HCEC 1CT (cell line): ENCODE measurements around the gene HDAC9.

Source experiments
- DNase-seq: peaks from one replicate; pipeline ENCODE4 v3.0.0-alpha.2; 2017

HDAC9 gene

DNA sequence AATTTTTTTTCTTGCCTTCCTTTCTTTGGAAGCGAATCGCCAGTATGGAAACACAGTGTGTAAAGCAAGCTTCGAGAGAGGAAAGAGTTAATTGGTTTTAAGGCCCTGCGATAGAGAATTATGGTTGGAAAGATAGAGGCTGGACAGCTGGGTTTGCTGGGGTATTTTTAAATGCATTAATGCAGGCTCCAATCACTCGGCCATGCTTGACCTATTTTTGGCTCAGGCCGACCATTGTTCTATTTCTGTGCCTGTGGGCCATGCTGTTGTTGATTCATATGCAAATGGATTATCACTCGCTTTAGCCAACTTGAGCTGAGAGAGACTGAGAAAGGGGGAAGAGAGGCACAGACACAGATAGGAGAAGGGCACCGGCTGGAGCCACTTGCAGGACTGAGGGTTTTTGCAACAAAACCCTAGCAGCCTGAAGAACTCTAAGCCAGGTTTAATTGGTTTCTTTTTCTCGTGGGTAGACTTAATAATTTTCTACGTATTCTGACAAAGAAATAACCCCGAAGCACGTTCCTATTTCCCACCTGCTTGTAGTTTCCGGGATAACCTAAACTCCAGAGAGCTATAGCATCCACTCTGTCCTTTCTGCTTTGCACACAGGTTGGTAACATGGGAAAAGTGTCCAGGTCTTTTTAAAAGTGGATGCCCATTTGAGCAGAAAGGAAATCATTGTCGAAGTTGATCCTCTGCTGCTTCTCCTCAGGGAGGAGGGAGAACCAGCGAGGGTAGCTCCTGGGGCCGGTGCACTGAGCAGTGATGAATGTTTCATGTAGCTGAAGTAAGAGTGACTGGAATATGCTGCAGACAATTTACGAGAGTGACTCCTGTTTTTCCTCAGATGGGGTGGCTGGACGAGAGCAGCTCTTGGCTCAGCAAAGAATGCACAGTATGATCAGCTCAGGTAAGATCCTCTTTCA, at the start of gene HDAC9:
Gene HDAC9, plus strand, starts transcription at position 338 of the 929 bp plus-strand sequence. Its CDS starts 554 bp downstream, at position 892.
- peak; percentile 48 for DNase-seq

DNA sequence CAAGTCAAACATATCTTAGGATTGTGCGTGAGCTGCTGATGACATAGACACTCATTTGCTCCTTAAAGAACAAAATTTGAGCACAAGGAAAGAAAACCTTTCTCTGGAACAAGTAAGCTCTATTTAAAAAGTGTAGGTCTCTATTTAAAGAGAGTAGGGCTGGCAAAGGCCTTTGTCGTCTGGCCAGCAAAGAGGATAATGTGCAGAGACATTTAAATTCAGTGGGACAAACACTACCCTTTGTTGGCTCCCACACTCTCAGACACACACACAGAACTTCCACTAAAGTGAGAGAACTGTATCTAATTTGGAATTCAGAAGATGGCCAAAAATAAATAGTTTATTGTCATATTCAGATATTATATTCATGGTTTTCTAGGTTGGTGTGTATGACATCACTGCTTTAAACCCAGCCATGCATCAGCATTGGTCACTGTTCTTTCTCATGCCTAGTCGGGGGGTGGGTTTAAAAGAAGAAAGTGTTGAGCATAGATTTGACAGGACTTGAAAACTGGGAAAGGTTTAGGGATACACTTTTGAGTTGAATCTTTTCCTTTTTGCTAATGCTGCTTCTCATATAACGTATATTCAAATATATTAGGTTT, 49.5 kb upstream of the HDAC9 start:
- DNase-seq, result no peak

- no peak for DNase-seq
Measured at GRCh38 chr7:18450019-18450418, 45.5 kb upstream of the HDAC9 start.

- no peak for DNase-seq
Measured at GRCh38 chr7:18455606-18456005, 39.9 kb upstream of the HDAC9 start.

GRCh38 chr7:18457832-18458231, 37.7 kb upstream of the HDAC9 start:
- no peak for DNase-seq

- DNase-seq, result no peak
Measured at GRCh38 chr7:18458830-18459229, 36.7 kb upstream of the HDAC9 start.

- no peak for DNase-seq
Measured at GRCh38 chr7:18459484-18460245, 35.9 kb upstream of the HDAC9 start.

- DNase-seq, result no peak
Measured at GRCh38 chr7:18461785-18462467, 33.6 kb upstream of the HDAC9 start.

DNA sequence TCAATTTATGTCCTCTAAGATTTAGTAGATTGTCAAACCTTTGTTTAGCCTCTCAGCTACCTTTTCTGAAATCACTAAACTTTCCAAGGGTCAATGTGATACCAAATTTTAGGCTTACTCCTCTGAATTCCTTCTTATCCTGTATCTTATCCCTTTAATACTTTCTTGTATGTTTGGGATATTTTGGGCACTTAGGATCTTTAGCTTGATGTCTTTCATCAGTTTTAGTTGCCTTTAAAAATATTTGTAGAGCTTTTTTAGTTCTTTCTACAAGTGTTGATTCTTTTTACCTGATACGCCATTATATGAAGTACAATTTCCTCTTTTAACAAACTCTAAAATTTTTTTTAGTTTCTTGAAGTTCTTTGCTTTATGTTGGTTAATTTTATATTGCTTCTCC, 30.7 kb upstream of the HDAC9 start:
- DNase-seq, result no peak

- DNase-seq, result no peak
Measured at GRCh38 chr7:18467011-18467410, 28.5 kb upstream of the HDAC9 start.

- DNase-seq, result no peak
Measured at GRCh38 chr7:18468795-18469194, 26.8 kb upstream of the HDAC9 start.

DNA sequence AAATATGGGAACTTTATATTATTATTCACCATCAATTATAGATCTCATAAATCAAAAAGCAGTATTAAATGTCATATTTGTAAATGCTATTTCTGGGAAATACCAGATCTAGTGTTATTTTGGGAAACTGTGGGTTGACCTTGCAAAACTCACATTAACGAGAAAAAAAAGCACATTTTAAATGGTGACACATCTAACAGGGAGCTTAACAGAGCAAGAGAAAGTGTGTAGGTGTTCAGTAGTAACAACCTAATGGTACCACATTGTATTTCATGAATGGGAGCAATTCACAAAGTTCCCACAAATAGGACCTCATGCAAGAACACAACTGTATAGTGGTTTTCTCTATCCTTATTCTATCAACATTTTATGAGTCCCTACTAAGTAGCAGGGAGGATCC, 26.2 kb upstream of the HDAC9 start:
- DNase-seq, result no peak

- no peak for DNase-seq
Measured at GRCh38 chr7:18471476-18472160, 23.9 kb upstream of the HDAC9 start.

GRCh38 chr7:18472161-18472483, 23.4 kb upstream of the HDAC9 start:
- DNase-seq, result no peak

DNA sequence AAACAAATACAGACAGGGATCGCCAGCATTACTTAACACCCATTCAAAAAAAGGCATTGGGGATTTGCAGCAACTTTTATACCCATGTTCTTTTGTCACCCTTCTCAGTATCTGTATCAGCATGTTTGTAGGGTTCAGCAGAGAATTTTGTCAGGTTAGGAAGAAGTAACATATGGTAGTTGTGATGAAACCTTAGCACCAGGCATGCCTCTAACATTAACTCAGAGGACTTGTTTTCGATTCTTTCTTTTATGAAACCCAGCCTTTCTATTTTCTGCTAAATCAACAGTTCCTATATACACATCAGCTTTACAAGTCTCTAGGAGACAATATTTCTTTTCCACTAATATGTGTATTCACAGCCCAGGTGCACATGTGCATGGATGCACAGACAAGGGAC, 22.4 kb upstream of the HDAC9 start:
- no peak for DNase-seq

- no peak for DNase-seq
Measured at GRCh38 chr7:18474944-18475343, 20.6 kb upstream of the HDAC9 start.

- DNase-seq, result no peak
Measured at GRCh38 chr7:18475488-18475887, 20.1 kb upstream of the HDAC9 start.

- DNase-seq, result no peak
Measured at GRCh38 chr7:18481776-18482175, 13.8 kb upstream of the HDAC9 start.

GRCh38 chr7:18488049-18488448, 7.5 kb upstream of the HDAC9 start:
- no peak for DNase-seq

DNA sequence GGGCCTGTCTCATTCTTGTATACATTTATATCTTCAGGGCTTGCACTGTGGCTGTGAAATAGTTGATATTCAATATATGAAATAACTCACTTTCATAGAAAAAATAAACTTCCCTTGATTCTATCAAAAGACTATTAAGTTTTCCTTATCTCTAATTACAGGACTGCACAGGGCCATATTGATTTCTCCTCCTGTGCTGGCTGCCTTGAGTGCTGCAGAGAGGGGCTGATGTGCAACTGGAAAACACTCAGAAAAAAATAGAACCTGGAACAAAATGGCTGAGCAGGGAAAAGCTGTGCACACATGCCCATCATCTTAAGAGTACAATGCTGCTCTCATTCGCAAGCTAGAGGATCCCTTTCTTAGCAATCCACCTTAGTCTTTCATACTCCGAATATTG, 5.9 kb upstream of the HDAC9 start:
- no peak for DNase-seq

DNA sequence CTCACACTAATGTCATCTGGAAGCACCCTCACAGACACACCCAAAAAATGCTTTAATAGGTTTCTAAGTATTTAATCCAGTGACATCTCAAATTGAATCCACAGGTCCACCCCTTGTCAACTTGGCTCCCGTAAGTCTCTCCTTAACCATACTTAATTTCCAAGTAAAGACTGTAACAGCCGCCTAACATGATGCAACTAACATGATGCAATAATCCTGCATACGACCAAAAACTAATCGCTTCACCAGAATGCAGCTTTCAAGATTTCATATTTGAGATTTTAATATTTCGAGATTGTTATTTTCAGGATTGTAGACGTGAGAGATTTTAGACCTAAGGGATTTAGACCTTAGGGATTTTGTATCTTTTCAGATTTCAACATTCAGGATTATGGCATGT, 3.7 kb upstream of the HDAC9 start:
- no peak for DNase-seq

GRCh38 chr7:18494406-18494805, 1.1 kb upstream of the HDAC9 start:
- no peak for DNase-seq
